ENCODE measurements around the gene POC1A. TPM values are rescaled to one million over a fixed set of nuclear protein-coding genes. Genes with fewer than 3 reads are reported as not detected.

The POC1A gene
- total and polyA plus RNA-seq, 2 of the 8 experiments (the other 6 are each of a cell fraction or from before 2014, with no cell fraction given), result 35.7 to 39.2 TPM

DNA sequence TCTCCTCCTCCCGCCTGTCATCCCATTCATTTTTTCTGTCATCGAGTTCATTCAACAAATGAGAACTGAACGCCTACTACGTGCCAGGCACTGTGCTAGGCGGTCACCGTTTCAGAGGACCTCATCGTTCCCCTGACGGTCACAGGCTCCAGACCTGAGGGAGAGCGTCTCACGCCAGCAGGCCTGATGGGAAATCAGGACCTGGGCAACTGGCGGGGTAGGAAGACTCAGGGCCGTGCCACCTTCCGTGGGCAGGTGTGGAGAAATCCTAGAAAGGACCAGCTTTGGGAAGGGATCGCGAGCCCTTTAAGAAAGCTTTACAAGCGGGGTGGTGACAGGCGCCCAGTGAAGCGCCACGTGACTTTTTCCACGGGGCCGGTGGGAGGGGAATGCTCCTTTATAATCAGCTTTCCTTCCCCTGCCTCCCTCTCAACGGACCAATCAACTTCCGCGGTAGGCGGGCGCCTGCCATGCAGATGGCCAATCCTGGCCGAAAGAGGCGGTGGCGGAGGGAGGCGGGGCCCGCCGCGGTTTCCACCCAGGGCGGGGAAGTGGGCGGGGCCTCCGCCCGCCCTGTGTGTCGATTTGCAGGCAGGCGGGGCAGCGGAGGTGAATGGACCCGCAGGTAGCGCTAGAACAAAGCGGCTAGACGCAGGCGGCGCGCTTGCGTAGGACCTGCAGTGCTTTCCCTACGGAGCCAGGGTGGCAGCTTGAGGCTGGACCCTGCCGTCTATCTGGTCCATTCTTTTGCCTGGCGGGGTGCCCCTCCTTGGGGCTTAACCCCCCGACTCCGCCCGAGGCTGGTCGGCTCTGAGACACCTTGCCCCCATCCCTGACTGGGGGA is 97.0 kb downstream of the POC1A start (continued):
- TF ChIP-seq GTF2F1 (IDR thresholded peaks at IDR 0.05; ENCODE audit: borderline replicate concordance, low read depth, low read length) (no peak), SAP30 (IDR thresholded peaks at IDR 0.05; ENCODE audit: insufficient read depth, insufficient replicate concordance, low read length) (peak; percentile 78), KDM4A (IDR thresholded peaks at IDR 0.05; ENCODE audit: low read depth, low read length, severe bottlenecking) (peak; percentile 71), TAF1 (IDR thresholded peaks at IDR 0.05; ENCODE audit: low read depth, low read length) (0 out of 2 replicates have a peak, but pooled peaks have one; percentile 31), SIN3A (conservative IDR thresholded peaks at IDR 0.05 in 1 of 2, IDR thresholded peaks at IDR 0.05 in 1 of 2; ENCODE audit: low read depth in 1 of 2, low read length in 2 of 2) (peak in 1 of 2 experiments; percentile 76; a peak in 1 of 4 replicates), YY1 (IDR thresholded peaks at IDR 0.05; ENCODE audit: low read depth, low read length) (no peak), SP1 (IDR thresholded peaks at IDR 0.05; ENCODE audit: low read depth, low read length) (peak; percentile 95), PHF8 (conservative IDR thresholded peaks at IDR 0.05; ENCODE audit: low read depth, low read length) (0 out of 2 replicates have a peak, but pooled peaks have one; percentile 22), SRF (IDR thresholded peaks at IDR 0.05; ENCODE audit: low read depth, low read length) (no peak), CEBPB (IDR thresholded peaks at IDR 0.05; ENCODE audit: low read depth, low read length) (no peak), TEAD4 (IDR thresholded peaks at IDR 0.05; ENCODE audit: low read depth, low read length) (no peak), CHD2 (IDR thresholded peaks at IDR 0.05; ENCODE audit: low read length) (peak; percentile 80)
- TF ChIP-seq, protein P1, sequence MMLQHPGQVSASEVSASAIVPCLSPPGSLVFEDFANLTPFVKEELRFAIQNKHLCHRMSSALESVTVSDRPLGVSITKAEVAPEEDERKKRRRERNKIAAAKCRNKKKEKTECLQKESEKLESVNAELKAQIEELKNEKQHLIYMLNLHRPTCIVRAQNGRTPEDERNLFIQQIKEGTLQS (IDR thresholded peaks at IDR 0.05; ENCODE audit: insufficient read depth, low read depth, low read length), result peak; percentile 47
- TF ChIP-seq, protein P2, sequence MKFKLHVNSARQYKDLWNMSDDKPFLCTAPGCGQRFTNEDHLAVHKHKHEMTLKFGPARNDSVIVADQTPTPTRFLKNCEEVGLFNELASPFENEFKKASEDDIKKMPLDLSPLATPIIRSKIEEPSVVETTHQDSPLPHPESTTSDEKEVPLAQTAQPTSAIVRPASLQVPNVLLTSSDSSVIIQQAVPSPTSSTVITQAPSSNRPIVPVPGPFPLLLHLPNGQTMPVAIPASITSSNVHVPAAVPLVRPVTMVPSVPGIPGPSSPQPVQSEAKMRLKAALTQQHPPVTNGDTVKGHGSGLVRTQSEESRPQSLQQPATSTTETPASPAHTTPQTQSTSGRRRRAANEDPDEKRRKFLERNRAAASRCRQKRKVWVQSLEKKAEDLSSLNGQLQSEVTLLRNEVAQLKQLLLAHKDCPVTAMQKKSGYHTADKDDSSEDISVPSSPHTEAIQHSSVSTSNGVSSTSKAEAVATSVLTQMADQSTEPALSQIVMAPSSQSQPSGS (IDR thresholded peaks at IDR 0.05; ENCODE audit: low read length), result no peak
- TF ChIP-seq, protein P3, sequence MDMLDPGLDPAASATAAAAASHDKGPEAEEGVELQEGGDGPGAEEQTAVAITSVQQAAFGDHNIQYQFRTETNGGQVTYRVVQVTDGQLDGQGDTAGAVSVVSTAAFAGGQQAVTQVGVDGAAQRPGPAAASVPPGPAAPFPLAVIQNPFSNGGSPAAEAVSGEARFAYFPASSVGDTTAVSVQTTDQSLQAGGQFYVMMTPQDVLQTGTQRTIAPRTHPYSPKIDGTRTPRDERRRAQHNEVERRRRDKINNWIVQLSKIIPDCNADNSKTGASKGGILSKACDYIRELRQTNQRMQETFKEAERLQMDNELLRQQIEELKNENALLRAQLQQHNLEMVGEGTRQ (IDR thresholded peaks at IDR 0.05; ENCODE audit: low read length), result peak; percentile 88

Data from H1 (cell line).